Measurements from ENCODE around the gene RUBCN. TPM values are rescaled to one million over a fixed set of nuclear protein-coding genes. Genes with fewer than 3 reads are reported as not detected.

Gene RUBCN
- total RNA-seq, 1 experiment from 2014 or later = 37.9 TPM

GRCh38 chr3:197674741-197675562 lies 61.8 kb downstream of the RUBCN start:
- ATAC-seq = no peak
- in situ Hi-C loops (cut with HindIII; ENCODE audit: low pct_unique_long_range_greater_than_20kb, low sequenced_read_pairs) = loop anchor here (10.0 kb wide), 1 partner anchor 60 kb away; no protein-coding TSS in a partner anchor
- ChIA-PET CTCF (no interaction called here), POLR2A (interaction anchor here (0.7 kb wide), 1 partner anchor 26 kb away, joined by 12 read pairs; no protein-coding TSS in a partner anchor)
- intact Hi-C loops (cut with micrococcal nuclease; ENCODE audit: unreplicated experiment) = no loop called here
- Histone ChIP-seq H3K9me3 (ENCODE audit: control insufficient read depth, insufficient read depth, low read depth, low read length) (no peaks in the 10 kb centered on the region), H3K27ac (ENCODE audit: low read length) (no peak overlapping the region), H3K4me3 (ENCODE audit: low read depth in 2 of 2, low read length in 2 of 2) (no peak overlapping the region), H3K4me1 (ENCODE audit: control insufficient read depth, insufficient read depth, low read length) (no peaks in the 10 kb centered on the region), H3K27me3 (ENCODE audit: control insufficient read depth, insufficient read depth, low read length) (no peaks in the 10 kb centered on the region), H3K36me3 (ENCODE audit: control insufficient read depth, insufficient read depth, low read length) (peaks cover 3% of the 10 kb centered on the region; the same call in 1 of the 2 replicates)
- TF ChIP-seq POLR2AphosphoS5 (IDR thresholded peaks at IDR 0.05; ENCODE audit: low read depth, low read length) (no peak), SIN3A (IDR thresholded peaks at IDR 0.05; ENCODE audit: borderline replicate concordance, insufficient read depth, low read depth, low read length) (no peak), REST (IDR thresholded peaks at IDR 0.05; ENCODE audit: insufficient read depth in 1 of 2, low read depth in 2 of 2, low read length in 1 of 2) (no peak), CTCF (IDR thresholded peaks at IDR 0.05) (no peak), TCF7L2 (IDR thresholded peaks at IDR 0.05; ENCODE audit: low read depth, low read length) (no peak)
- no TSS peak for BruUV-seq (replicated peaks)
- no peak for DNase-seq (ENCODE audit: low read depth, low spot score)

GRCh38 chr3:197673170-197673569 lies 63.5 kb downstream of the RUBCN start:
- intact Hi-C loops (cut with micrococcal nuclease; ENCODE audit: unreplicated experiment) (no loop called here), in situ Hi-C loops (cut with HindIII; ENCODE audit: low pct_unique_long_range_greater_than_20kb, low sequenced_read_pairs) (loop anchor here (10.0 kb wide), 1 partner anchor 58 kb away; no protein-coding TSS in a partner anchor)
- Histone ChIP-seq H3K4me3 (ENCODE audit: low read depth in 2 of 2, low read length in 2 of 2) (no peak overlapping the region), H3K9me3 (ENCODE audit: control insufficient read depth, insufficient read depth, low read depth, low read length) (no peaks in the 10 kb centered on the region), H3K4me1 (ENCODE audit: control insufficient read depth, insufficient read depth, low read length) (no peaks in the 10 kb centered on the region), H3K27ac (ENCODE audit: low read length) (no peak overlapping the region), H3K27me3 (ENCODE audit: control insufficient read depth, insufficient read depth, low read length) (no peaks in the 10 kb centered on the region), H3K36me3 (ENCODE audit: control insufficient read depth, insufficient read depth, low read length) (peaks cover 3% of the 10 kb centered on the region; the same call in 1 of the 2 replicates)
- no peak for DNase-seq (ENCODE audit: low read depth, low spot score)
- TF ChIP-seq TCF7L2 (IDR thresholded peaks at IDR 0.05; ENCODE audit: low read depth, low read length) = no peak
- no peak for TF ChIP-seq POLR2AphosphoS5 (IDR thresholded peaks at IDR 0.05; ENCODE audit: low read depth, low read length)
- no peak for TF ChIP-seq SIN3A (IDR thresholded peaks at IDR 0.05; ENCODE audit: borderline replicate concordance, insufficient read depth, low read depth, low read length)
- no peak for TF ChIP-seq CTCF (IDR thresholded peaks at IDR 0.05)
- no peak for TF ChIP-seq REST (IDR thresholded peaks at IDR 0.05; ENCODE audit: insufficient read depth in 1 of 2, low read depth in 2 of 2, low read length in 1 of 2)
- BruUV-seq (replicated peaks) = TSS peak; percentile 62
- CTCF ChIA-PET = no interaction called here
- ATAC-seq = no peak
- POLR2A ChIA-PET = interaction anchor here (0.6 kb wide), 1 partner anchor 1356 kb away, joined by 8 read pairs; no protein-coding TSS in a partner anchor

Data from Panc1 (cell line).